CD4-positive, alpha-beta T cell treated with Interleukin-6 at 100 ng/mL for 8 hours (primary cell): Measurements from ENCODE around the gene RIC1.
"Not testable (repeated sequence)": the region's sequence is repeated elsewhere in the genome, so short reads cannot be mapped to it uniquely, and the experiment has no call there.

Source experiments
- DNase-seq: peaks from one replicate; pipeline ENCODE4 v3.0.0-alpha.2; 2020; ENCODE audit warnings: mixed read lengths, low spot score

Gene RIC1

DNA sequence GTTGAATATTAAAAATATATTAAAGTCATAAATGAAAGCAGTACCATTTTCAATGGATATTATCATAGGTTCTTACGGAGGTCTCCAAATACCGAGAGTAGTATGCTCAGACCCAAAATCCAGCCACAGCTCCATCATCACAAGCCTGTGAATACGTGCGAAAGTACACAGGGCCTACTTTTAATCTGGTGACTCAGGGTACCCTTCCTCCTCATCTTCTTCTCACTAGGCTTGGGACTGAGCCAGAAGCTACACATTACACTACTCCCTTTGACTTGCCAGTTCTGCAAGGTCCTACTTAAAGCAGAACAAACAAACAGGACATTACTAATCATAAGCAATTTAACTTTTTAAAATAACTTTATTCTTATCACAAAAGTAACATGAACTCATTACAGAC lies 7.6 kb upstream of the RIC1 start:
- DNase-seq, result no peak

DNA sequence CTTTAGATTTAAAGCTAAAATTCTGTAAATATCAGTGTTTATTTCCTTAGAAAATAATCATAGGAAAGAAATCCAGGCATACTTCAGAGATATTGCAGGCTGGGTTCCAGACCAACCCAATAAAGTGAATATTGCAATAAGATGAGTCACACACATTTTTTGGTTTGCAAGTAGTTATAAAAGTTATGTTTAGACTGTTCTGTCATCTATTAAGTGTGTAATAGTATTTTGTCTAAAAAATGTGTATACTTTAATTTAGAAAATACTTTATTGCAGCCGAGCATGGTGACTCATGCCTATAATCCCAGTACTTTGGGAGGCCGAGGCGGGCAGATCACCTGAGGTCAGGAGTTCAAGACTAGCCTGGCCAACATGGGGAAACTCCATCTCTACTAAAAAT lies 6.9 kb upstream of the RIC1 start:
- no peak for DNase-seq

DNA sequence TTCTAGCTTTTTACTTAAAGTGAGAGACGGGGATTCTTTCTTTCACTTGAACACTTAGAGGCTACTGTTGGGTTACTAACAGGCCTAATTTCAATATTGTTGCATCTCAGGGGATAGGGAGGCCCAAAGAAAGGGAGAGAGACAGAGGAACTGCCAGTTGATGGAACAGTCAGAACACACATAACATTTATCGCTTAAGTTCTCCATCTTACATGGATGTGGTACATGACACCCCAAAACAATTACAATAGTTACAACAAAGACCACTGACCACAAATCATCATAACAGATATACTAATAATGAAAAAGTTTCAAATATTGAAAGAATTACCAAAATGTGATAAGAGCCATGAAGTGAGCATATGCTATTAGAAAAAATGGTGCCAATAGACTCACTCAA lies 4.3 kb upstream of the RIC1 start:
- DNase-seq, result no peak

DNA sequence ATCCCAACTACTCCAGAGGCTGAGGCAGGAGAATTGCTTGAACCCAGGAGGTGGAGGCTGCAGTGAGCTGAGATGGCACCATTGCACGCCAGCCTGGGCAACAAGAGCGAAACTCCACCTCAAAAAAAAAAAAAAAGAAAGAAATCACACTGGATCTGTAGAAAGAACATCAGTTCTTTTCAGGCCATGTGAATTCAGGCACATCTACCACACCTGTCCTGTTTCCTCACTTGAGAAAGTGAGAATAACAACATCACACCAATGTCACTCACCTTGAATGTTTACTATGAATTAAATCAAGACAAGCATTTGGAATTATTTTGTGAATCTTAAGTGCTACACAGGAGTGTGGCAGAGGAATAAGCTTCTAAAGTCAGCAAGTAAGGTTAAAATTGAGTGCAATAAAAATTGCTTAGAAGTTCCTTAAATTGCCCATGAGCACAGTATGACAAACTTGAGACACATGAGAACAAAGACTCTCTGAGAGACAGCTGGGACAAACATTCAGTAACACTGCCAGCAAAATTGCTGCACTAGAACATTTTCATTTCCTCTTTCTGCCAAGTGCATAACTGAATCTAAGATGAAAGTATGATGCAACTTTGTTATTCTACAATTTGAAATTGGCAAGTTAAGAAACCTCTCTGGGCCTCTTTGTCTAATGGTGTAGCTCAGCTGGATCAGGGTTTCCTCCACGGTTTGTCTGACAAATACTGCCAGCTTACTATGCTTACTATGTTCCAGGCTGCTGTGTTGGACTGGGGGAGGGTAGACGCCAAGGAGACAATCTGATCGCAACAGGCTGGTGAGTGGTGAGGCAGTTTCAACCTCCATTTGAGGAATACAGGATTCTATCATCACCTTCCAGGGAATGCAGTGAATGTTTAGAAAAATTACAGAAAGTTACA lies 1.9 kb upstream of the RIC1 start:
- DNase-seq, result peak; percentile 57

DNA sequence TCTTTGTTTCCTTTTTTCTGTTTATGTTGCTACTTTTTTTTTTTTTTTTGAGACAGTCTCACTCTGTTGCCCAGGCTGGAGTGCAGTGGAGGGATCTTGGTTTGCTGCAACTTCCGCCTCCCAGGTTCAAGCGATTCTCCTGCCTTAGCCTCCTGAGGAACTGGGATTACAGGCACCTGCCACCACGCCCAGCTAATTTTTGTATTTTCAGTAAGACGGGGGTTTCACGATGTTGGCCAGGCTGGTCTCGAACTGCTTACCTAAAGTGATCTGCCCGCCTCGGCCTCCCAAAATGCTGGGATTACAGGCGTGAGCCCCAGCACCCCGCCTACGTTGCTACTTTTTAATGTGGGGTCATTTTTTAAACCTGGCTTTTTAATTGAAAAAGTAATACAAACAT lies 1.2 kb upstream of the RIC1 start:
- DNase-seq, result not testable (repeated sequence)

DNA sequence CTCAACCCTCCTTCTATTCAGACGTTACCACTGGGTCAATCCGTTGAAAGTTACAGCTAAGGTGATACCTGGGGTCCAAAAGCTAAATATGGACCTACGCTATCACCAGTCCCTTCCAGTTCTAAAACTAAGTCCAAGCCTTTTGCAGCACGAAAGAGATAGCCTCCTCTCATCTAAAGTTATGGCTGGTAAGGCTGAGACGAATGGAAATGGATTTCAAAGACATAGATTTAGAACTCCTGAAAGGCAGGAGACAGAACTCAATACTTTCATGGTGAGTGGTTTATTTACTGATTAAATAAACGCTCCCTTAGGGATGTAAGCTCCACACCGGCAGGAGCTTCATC lies 751 bp upstream of the RIC1 start:
- no peak for DNase-seq

DNA sequence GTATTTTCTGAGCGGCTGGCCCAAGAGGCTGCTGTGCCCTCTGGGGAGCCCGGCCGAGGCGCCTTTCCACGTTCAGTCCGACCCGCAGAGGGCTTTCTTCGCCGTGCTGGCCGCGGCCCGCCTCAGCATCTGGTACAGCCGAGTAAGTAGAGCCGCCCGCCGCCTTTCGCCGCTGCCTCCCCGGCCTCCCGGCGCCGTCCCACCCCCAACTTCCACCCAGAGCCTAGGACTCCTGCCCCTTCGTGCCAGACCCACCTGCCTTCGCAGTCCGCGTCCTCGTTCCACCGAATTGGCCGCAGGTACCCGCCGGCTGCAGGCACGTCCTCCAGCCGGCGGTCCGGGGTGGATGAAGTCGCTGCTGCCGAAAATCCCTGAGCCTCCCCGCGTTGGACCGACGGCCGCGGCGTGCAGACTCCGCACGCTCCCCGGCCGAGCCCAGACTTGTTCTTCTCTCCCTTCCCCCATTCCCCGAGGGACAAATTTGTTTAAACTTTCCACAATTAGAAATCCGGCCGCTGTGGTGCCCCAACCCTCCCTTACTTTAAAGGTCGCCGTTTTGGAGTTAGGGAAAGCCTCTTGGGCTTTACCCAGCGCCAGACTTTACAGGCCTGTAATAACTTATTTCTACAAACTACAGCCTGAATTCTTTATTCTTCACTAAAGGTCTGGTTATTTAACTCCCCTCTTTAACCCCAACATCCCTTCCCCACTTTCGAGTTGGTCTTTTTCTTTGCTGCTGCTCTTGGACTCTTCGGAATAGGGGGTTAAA lies 589 bp downstream of the RIC1 start:
- DNase-seq, result peak; percentile 9

DNA sequence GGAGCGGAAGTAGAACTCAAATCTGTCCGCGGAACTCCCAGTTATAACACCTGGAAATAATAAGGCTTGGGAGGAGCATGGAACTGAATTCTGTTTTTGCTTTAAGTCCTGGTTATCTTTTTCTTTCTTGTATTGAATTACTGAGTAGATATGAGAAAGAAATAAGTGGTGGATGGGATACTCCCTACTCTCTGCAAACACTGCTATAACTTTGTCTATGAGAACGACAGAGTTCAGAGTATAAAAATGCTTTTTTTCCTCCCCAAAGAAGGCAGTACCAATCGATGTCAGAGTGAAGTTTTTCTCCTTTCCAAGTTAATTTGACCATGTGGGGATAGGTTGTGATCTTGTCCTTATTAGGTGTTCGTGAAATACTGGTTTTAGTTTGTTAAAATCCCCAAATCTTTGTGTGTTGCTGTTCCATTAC lies 1.2 kb downstream of the RIC1 start:
- DNase-seq, result no peak

DNA sequence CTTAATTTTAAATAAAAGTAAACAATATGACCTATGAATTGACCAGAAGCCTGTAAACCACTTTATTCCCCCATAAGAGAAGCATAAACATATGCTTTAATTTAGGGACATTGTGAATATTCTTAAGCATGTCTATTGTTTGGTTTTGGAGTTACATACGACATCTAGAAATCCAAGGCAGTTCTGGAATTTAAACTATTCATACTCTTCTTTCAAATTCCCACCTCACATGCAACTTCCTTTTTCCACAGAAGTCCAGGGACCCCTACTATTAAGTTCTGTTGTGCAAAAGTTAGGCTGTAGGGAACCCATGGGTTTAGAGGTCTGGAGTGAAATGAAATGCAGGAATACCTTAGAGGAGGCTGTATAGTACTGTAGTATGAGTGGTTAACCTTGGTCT lies 2.1 kb downstream of the RIC1 start:
- no peak for DNase-seq

DNA sequence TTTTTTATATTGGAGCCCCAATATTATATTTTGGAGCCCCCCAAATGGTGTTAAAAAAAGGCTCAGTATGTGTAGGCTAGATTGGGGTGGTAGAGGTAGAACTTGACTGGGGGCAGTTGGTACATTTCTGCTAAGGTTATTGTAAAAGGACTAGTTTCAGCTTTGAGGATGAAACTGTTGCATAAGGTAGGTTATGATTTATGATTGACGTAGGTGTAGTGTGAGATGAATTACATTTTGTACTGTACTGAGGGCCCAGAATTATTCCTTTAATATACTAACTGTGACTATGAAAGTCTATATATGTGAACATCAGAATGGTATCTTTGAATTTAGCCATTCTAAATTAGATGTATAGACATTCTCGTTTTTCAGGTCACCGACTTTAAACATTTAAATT lies 3.6 kb downstream of the RIC1 start:
- DNase-seq, result no peak

DNA sequence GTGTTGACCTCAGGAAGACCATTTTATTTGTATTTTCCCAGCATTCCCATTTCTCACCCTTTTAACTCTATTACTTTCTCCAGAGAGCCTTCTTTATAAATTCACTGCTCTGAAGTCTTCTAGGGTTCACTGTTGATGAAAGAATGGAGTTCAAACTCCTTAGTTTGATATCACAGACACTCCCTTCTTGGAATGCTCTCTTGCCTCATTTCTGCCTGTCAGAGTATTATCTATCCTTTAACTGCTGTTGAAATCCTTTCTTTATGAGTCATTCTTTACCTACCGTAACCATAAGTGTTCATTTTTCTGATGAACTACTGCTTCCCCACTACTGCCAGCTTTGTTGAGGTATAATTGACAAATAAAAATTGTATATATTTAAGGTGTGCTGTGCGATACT lies 4.3 kb downstream of the RIC1 start:
- no peak for DNase-seq

DNA sequence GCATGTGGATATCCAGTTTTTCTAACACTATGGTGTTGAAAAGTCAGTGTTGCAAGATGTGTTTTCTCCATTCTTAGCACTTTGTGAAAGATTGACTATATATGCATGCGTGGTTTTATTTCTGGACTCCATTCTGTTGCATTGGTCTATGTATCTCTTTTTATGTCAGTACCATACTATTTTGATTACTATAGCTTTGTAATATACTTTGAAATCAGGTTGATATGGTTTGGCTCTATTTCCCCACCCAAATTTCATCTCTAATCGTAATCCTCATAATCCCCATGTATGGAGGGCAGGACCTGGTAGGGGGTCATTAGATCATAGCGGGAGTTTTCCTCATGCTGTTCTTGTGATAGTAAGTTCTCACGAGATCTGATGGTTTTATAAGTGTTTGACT lies 6.5 kb downstream of the RIC1 start:
- no peak for DNase-seq

DNA sequence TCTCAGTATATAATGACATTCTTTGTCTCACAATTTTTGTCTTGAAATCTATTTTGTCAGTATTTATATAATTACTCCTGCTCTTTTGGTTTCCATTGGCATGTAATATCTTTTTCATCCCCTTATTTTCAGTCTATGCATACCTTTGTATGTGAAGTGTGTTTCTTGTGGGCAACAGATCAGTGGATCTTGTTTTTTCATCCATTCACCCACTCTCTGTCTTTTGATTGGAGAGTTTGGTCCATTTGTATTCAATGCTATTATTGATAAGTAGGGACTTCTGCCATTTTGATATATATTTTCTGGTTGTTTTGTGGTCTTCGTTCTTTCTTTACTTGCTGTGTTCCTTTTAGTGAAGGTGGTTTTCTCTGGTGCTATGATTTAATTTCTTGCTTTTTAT lies 10.9 kb downstream of the RIC1 start:
- no peak for DNase-seq

DNA sequence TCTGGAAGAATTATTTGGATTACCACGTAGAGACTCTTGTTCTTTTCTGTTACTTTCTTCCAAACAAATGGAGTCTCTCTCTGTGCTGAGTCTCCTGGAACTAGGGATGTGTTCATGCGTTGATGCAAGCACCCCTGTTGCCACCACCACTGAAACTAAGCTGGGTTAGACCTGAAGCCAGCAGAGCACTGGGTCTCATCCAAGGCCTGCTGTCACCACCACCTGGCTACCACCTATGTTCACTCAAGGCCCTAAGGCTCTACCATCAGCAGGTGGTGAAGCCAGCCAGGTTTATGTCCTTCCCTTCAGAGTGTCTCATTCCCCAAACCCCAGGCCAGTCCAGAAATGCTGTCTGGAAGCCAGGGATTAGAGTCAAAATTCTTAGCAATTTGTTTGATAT lies 13.3 kb downstream of the RIC1 start:
- DNase-seq, result no peak

DNA sequence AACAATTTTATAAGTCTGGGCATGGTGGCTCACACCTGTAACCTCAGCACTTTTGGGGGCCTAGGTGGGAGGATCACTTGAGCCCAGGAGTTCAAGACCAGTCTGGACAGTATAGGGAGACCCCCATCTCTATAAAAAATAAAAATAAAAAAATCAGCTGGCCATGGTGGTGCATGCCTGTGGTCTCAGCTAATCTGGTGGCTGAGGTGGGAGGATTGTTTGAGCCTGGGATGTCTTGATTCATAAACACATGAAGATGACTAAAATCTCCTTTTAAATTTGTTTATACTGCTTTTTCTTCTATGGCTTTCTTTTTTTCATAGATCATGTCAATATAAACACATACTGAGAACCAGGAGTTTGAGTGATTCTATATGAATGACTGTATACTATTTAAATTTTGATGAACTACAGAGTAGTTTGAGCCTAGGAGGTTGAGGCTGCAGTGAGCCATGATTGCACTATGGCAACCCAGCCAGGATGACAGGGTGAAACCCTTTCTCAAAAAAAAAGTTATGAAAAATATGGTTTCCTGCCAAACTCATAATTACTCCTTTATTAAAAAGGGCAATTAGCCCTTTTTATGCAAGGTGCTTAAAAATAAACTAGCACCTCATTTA lies 14.2 kb downstream of the RIC1 start:
- no peak for DNase-seq

DNA sequence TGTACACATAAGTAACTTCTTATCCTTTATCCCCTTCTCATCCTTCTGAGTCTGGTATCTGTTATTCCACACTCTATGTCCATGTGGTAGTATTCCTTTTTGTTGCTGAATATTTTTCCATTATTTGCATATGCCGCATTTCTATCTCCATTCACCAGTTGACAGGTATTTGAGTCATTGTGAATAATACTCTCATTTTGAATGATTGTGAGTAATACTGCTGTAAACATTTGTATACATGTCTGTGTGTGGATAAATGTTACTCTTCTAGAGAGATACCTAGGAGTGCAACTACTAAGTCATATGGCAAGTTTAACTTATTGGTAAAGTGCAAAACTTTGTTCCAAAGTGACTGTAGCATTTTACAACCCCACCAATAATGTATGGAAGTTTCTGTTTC lies 15.6 kb downstream of the RIC1 start:
- no peak for DNase-seq

DNA sequence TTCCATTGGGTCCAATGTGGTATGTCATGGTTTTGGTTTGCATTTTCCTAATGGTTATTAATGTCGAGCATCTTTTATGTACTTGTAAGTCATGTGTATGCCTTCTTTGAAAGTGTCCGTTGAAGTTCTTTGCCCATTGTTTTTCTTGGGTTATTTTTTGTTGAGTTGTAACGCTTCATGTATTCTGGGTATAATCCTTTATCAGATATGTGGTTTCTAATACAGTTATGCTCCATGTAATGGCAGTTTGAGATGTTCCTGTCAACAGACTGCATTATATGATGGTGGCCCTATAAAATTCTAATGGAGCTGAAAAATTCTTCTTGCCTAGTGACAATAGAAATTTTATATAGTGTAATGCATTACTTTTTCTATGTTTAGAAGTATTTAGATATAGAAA lies 17.2 kb downstream of the RIC1 start:
- DNase-seq, result no peak

DNA sequence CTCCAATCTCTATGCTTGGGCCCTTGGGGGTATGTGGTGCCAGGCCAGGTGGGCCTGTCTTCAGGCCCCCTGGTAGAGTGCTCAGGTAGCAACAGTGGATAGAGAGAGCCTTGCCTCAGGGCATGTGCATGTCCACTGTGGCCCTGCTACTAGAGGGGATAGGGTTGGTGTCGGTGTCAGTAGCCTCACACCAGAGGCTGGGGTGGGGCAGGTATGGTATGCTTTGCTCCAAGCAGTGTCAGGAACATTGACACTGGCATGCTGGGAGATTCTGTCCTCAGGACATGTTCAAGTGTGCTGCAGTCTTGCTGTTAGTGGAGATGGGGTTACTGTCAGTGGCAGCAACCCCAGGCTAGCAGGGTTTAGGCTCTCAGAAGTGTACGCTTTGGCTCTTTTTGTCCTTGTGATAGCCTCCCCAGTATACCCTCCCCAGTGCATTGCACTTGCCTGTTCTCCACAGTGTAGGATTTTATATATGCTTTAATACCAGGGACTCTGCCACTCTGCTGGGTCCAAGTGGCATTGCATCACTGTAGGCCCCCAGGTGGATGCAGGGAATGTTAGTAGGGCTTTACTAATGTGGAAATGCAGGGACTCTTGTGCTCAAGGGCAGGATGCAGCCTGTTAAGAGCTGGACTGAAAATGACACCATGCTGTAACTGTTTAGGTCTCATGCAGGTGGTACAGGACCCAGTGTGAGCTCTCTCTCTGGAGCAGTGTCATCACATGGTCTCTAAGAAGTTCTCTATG lies 21.6 kb downstream of the RIC1 start:
- DNase-seq, result no peak

DNA sequence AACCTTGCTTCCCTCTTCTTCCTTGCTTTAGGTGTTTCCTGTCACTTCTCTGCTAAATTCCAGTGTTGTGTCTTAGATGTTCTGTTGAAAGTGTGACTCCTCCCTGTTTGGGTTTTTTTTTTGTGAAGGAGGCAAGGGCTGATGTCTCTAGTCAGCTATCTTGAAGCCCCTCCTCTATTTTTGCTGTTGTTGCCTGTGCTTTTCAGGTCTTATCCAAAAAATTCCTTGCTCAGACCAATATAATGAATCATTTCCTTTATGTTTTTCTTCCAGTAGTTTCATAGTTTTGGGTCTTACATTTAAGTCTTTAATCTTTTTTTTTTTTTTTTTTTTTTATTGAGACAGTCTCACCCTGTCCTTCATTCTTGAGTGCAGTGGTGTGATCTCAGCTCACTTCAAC lies 22.3 kb downstream of the RIC1 start:
- no peak for DNase-seq

DNA sequence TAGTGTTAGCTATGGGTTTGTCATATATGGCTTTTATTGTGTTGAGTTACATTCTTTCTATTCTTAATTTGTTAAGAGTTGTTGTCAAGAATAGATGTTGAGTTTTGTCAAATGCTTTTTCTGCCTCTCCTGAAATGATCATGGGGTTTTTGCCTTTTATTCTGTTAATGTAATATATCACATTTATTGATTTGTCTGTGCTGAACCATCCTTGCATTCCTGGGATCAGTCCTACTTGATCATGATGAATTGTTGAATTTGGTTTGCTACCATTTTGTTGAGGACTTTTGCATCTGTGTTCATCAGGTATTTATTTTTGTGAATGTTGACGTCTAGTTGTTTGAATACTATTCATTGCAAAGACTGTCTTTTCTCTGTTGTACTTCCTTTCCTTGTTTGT lies 23.9 kb downstream of the RIC1 start:
- no peak for DNase-seq

DNA sequence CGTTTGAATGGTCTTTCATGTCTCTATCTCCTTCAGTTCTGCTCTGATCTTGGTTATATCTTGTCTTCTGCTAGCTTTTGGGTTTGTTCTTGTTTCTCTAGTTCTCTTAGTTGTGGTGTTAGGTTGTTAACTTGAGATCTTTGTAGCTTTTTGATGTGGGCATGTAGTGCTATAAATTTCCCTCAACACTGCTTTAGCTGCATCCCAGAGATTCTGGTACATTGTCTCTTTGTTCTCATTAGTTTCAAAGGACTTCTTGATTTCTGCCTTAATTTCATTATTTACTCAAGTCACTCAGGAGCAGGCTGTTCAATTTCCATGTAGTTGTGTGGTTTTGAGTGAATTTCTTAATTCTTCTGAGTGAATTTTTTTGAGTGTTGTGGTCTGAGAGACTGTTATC lies 33.9 kb downstream of the RIC1 start:
- DNase-seq, result not testable (repeated sequence)

DNA sequence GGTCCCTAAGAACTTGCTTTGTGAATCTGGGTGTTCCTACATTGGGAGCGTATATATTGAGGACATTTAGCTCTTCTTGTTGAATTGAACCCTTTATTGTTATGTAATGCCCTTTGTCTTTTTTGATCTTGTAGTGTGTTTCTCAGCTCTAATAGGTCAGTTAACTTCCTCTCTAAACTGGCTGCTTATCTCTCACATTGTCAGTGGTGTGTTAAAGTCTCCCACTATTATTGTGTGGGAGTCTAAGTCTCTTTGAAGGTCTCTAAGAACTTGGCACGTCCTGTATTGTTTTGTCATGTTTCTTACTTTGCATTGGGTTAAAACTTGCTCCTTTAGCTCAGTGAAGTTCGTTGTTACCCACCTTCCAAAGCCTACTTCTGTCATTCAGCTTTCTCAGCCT lies 36.2 kb downstream of the RIC1 start:
- DNase-seq, result no peak
